ENCODE results near the gene LRRIQ3.
A peak's percentile ranks its signal among the peaks of the same experiment; 100 is the strongest.
"Not testable (repeated sequence)": the region's sequence is repeated elsewhere in the genome, so short reads cannot be mapped to it uniquely, and the experiment has no call there.

Gene LRRIQ3, protein sequence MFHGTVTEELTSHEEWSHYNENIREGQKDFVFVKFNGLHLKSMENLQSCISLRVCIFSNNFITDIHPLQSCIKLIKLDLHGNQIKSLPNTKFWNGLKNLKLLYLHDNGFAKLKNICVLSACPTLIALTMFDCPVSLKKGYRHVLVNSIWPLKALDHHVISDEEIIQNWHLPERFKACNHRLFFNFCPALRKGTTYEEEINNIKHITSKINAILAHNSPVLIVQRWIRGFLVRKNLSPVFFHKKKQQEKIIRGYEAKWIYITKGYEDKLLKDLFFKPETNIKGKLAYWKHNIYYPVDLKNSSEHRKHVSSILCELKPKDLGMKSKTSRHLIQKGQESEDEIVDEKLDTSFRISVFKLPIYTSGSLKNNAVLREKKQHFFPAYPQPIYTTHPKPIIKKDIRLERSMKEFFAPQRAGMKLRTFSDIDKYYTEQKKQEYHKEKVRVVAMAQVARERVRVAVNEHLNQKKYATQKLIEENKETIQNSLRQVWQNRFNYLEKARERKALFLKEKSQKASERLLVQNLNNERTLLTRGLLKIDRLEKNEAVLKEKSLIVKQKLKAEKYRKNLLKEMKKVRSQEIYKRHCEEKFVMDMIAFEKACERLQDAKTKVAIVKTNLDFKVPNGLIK
- total RNA-seq: 2.3 reads per million, percentile 5 among the genes with 10 or more reads in this experiment

GRCh38 chr1:74197657-74198552 is at the start of gene LRRIQ3, which contains the start of gene FPGT:
TSS of gene LRRIQ3 (minus strand) at chr1:74198176. CDS start at chr1:74183684, 14,492 bp downstream.
TSS of gene FPGT (plus strand) at chr1:74198242. CDS start at chr1:74198279, 37 bp downstream.
- DNase-seq: peak; percentile 93

GRCh38 chr1:74246315-74246714 is 48.3 kb upstream of the LRRIQ3 start:
- DNase-seq: no peak

DNA sequence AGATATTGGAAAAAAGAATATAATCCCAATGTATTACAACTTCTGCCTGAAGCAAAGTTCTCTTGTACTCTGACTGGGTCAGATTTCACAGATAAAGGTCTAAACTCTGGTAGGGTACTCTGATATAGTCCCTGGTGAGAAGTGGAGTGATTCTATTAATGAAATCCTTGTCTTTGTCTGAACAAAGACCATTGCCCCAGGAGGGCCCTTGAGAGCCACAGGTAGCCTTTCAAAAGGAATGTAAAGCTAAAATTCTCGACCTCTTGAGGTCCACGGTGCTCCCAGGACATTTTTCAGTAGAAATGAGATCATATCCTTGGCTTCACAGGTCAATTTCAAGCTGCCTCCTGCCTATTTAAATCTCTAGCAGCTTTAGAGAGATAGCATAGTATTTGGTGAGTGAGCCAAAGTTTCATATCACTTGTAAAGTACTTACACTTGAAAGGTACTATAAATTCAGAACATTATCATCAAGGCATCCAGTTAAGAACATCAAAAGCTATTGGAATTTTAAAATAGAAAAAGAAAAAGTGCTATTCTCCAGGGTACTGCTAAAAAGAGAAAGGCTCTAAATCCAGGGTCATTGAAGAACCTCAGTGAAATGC is 47.3 kb upstream of the LRRIQ3 start:
- no peak for DNase-seq

- no peak for DNase-seq
These were observed 39.8 kb upstream of the LRRIQ3 start for GRCh38 chr1:74237787-74238186.

DNA sequence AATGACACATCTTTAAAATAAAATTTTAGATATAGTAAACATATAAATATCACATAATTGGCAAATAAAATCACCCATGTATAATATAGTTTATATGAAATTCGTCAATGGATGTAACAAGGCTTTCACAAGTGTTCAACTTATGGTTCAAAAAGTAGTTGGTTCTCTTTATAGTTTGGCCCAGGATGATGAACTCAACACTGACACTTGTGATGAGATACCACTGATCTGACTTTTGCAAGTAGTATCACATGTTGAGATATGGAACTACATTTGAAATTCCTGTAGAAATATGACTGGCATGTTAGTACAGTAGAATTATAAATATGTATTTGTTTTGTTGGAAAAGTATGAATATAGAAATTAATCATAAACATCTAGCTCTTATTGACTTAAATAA is 39.1 kb upstream of the LRRIQ3 start:
- no peak for DNase-seq

- no peak for DNase-seq
These were observed 38.5 kb upstream of the LRRIQ3 start for GRCh38 chr1:74236440-74236839.

- no peak for DNase-seq
These were observed 37.2 kb upstream of the LRRIQ3 start, which contains the start of gene TNNI3K for GRCh38 chr1:74235153-74235552. TSS of gene TNNI3K (plus strand) at chr1:74235387. CDS start at chr1:74235452, 65 bp downstream.

DNA sequence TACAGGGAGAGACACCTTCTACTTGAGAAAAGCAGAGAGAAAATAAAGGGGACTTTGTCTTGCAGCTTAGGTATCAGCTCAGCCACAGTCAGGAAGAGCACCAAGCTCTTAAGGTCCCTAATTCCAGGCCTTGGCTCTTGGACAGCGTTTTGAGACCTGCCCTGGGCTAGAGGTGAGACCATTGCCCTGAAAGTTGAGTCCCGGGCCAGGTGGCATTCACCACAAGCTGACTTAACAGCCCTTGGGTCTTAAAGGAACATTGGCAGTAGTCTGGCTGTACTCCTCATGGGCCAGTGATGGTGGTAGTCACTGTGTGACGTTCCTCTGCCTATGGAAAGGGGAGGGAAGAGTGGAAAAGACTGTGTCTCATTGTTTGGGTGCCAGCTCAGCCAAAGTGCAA is 25.5 kb upstream of the LRRIQ3 start:
- no peak for DNase-seq

- DNase-seq: no peak
These were observed 24.7 kb upstream of the LRRIQ3 start for GRCh38 chr1:74222701-74223100.

GRCh38 chr1:74215229-74215628 is 17.3 kb upstream of the LRRIQ3 start:
- no peak for DNase-seq

DNA sequence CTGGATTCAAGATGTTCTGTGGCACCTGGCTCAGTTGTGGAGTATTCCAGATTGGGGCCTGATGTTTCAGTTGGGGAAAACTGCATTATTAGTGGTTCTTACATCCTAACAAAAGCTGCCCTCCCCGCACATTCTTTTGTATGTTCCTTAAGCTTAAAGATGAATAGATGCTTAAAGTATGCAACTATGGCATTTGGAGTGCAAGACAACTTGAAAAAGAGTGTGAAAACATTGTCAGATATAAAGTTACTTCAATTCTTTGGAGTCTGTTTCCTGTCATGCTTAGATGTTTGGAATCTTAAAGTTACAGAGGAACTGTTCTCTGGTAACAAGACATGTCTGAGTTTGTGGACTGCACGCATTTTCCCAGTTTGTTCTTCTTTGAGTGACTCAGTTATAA is 7.3 kb upstream of the LRRIQ3 start:
- no peak for DNase-seq

DNA sequence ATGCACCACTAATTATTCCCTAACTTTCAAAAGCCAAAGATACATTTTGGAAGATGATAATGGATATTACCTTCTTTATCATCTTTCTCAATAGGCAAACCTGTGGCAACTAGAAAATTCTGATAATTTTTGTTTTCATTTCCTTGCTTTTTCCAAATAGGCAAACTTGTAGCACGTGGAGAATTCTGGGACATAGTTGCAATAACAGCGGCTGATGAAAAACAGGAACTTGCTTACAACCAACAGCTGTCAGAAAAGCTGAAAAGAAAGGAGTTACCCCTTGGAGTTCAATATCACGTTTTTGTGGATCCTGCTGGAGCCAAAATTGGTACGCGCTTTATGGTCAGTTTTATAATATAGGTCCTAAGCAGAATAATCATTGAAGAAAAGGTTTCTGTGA is 1.5 kb upstream of the LRRIQ3 start:
- no peak for DNase-seq

- DNase-seq: no peak
These were observed 721 bp downstream of the LRRIQ3 start for GRCh38 chr1:74197255-74197654.

DNA sequence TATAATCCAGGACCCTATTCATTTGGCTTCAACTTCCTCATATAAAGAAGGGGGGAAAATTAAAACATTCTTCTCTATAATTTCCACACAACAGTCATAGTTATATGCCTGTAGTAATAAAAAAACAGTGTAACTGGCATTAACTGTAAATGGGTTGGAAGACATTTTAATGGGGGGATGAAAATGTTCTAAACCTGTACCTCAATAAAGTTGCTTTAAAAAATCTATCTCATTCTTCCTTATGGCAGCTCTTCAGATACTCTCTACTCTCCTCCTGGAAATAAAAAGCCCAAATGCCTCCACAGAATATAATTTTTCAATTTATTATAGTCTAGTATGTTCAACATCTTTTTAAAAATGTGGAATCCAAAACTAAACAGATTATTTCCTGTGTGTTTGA is 2.6 kb downstream of the LRRIQ3 start:
- DNase-seq: no peak

DNA sequence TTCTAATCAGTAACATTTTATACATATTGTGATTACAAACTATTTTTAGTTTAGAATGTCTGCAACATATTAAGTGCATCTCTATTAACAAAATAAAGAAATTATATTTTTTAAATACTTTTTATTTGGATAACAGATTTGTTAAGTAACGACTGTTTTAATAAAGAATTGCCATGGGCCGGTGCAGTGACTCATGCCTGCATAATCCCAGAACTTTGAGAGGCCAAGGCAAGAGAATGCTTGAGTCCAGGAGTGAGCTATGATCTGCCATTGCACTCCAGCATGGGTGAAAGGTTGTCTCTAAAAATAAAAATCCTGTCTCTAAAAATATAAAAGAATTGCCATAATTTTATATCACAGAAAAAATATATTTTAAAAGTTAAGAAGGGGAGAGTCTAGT is 4.1 kb downstream of the LRRIQ3 start:
- no peak for DNase-seq

DNA sequence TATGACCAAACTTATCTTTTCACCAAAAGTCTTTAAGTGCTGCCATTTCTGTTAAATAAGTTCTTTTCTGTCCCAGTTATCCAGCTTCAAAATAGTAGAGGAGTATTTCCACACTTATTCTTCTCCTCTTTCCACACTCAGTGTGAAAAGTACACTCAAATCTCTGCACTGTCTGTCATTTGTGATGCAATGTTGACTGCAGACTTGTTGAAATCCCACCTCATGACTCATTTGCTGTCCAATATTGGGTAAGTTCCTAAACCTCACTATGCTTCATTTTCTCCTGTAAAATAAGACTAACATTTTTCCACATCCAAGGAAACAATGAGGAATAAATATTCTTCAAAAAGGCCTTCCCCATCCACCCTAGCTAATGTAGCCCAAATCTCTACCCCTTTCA is 17.5 kb downstream of the LRRIQ3 start:
- no peak for DNase-seq

DNA sequence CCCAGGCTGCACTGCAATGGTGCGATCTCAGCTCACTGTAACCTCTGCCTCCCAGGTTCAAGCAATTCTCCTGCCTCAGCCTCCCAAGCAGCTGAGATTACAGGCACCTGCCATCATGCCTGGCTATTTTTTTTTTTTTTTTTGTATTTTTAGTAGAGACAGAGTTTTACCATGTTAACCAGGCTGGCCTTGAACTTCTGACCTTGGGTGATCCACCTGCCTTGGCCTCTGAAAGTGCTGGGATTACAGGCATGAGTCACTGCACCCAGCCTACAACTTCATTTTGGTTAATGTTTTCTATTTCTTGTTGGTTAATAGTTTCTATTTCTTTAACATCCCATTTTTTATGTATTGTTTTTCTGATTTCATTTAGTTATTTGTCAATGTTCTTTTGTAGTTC is 23.6 kb downstream of the LRRIQ3 start:
- DNase-seq: not testable (repeated sequence)

DNA sequence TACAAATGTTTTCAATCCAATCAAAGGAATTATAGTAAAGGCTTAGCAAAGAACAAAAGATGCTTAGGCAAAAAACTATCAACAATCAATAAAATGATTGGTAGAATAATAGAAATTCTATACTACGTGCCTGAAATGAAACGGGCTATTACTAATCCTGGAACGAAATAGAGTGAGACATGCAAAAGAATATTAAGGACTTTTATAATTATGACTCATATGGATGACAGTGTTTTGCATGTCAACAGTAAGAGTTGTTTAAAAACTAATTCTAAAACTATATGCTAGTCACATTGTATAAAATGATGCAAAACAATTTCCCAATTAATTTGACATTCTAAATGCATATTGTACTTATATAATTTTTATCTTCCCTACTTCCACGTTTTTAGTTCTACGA is 35.6 kb downstream of the LRRIQ3 start:
- DNase-seq: no peak

- DNase-seq: no peak
These were observed 36.5 kb downstream of the LRRIQ3 start for GRCh38 chr1:74161497-74161896.

- no peak for DNase-seq
These were observed 37.9 kb downstream of the LRRIQ3 start for GRCh38 chr1:74160046-74160445.

DNA sequence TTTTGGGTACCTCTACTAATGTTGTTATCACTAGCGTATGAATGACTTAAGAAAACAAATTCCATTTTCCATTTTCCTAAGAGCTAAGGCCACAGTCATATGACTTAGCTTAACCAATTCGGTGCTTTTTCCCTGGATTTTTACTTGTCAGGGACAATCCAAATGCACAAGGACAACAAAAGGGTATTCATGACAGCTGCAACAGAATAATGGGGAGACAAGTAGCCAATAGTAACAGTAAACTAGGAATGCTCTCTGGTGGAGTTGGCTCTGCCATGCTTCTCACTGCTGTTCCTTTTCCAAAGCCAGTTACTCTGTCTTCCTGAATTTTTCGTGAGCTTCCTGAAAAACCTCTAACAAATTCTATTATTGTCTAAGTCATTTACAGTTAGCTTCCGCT is 52.9 kb downstream of the LRRIQ3 start:
- DNase-seq: no peak

DNA sequence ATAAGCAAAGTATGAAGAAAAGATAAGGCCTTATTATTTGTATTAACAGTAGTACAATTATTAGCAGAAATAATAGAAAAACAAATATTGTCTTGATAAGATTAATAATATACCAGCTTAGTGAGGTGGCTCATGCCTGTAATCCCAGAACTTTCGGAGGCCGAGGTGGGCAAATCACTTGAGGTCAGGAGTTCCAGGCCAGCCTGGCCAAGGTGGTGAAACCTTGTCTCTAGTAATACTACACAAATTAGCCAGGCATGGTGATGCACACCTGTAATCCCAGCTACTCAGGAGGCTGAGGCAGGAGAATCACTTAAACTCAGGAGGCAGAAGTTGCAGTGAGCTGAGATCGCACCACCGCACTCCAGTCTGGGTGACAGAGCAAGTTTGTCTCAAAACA is 80.6 kb downstream of the LRRIQ3 start:
- not testable (repeated sequence) for DNase-seq

DNA sequence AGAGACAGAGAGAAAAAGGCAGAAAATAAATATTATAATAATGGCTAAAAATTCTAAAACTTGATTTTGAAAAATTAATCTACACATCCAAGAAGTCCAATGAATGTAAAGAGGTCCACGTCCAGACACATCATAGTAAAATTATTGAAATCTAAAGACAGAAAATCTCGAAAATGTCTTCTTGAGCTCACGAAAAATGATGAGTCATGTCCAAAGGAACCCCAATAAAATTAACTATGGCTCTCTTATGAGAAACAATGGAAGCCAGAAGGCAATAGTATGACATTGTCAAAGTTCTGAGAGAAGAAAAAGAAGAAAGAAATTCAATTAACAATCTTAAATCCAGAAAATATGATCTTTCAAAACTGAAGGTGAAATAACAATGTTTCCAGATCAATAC is 84.6 kb downstream of the LRRIQ3 start:
- DNase-seq: no peak

Measured in effector CD4-positive, alpha-beta T cell (primary cell).